WTC11 (cell line): ENCODE results near the gene ADH5. TPM values are rescaled to one million over a fixed set of nuclear protein-coding genes. Genes with fewer than 3 reads are reported as not detected.
"Not testable (repeated sequence)": the region's sequence is repeated elsewhere in the genome, so short reads cannot be mapped to it uniquely, and the experiment has no call there.

Experiments used
- ATAC-seq: fragments of 200-7000 bp; cut with Tn5 transposase; 2 replicates; pipeline ENCODE4 v1.10.0; 2021; ENCODE audit warnings: mild to moderate bottlenecking, moderate library complexity
- CTCF ChIA-PET: fragments of 300-600 bp; sonication (Branson Sonifier 250); formaldehyde crosslinking; loops from one replicate; lab custom pipeline; 2021; ENCODE audit warnings: antibody characterized with exemption; lab: Charles Lee
- POLR2A ChIA-PET: fragments of 350-600 bp; sonication (Branson Sonifier 250); formaldehyde crosslinking; loops from one replicate; lab custom pipeline; 2021; ENCODE audit warnings: antibody characterized with exemption; lab: Charles Lee
- DNase-seq: peaks from one replicate; pipeline ENCODE4 v3.0.0; 2021; ENCODE audit warnings: low spot score
- H3K27ac Mint-ChIP-seq: 2 replicates; pipeline ENCODE4 v1.8.0; 2021; ENCODE audit warnings: mixed read lengths
- H3K27me3 Mint-ChIP-seq: 2 replicates; pipeline ENCODE4 v1.8.0; 2021; ENCODE audit warnings: low read depth, mild to moderate bottlenecking, moderate library complexity, mixed read lengths
- H3K36me3 Mint-ChIP-seq: 2 replicates; pipeline ENCODE4 v1.8.0; 2021; ENCODE audit warnings: mixed read lengths
- H3K4me1 Mint-ChIP-seq: 2 replicates; pipeline ENCODE4 v1.8.0; 2022; ENCODE audit warnings: mixed read lengths
- H3K4me3 Mint-ChIP-seq: 2 replicates; pipeline ENCODE4 v1.8.0; 2021; ENCODE audit warnings: mild to moderate bottlenecking, moderate library complexity, mixed read lengths
- H3K9me3 Mint-ChIP-seq: 2 replicates; pipeline ENCODE4 v1.8.0; 2021; ENCODE audit warnings: mixed read lengths
- AFF4 ChIP-seq: sonication (generic); formaldehyde crosslinking; IDR thresholded peaks from 2 replicates; pipeline ENCODE4 v1.8.1; 2023; ENCODE audit warnings: mild to moderate bottlenecking, missing genetic modification reagents, borderline replicate concordance
- ATF2 ChIP-seq: sonication (generic); formaldehyde crosslinking; IDR thresholded peaks from 2 replicates; pipeline ENCODE4 v1.8.1; 2022; ENCODE audit warnings: low read depth, missing genetic modification reagents, borderline replicate concordance
- ATF6 ChIP-seq: sonication (generic); formaldehyde crosslinking; IDR thresholded peaks from 2 replicates; pipeline ENCODE4 v1.8.1; 2023; ENCODE audit warnings: mild to moderate bottlenecking, missing genetic modification reagents
- CTCF ChIP-seq: fragments of 200-600 bp; IDR thresholded peaks from 2 replicates; pipeline ENCODE4 v1.8.0; 2022; ENCODE audit warnings: antibody characterized with exemption
- E2F5 ChIP-seq: sonication (generic); formaldehyde crosslinking; IDR thresholded peaks from 2 replicates; pipeline ENCODE4 v1.8.1; 2022; ENCODE audit warnings: mild to moderate bottlenecking, moderate library complexity, missing genetic modification reagents
- ELF4 ChIP-seq: sonication (generic); formaldehyde crosslinking; IDR thresholded peaks from 2 replicates; pipeline ENCODE4 v1.8.1; 2022; ENCODE audit warnings: low read depth, mild to moderate bottlenecking, moderate library complexity, missing genetic modification reagents
- ERG ChIP-seq: fragments of 250-450 bp; sonication (Bioruptor Pico); IDR thresholded peaks from 2 replicates; pipeline ENCODE4 v1.8.0; 2021; ENCODE audit warnings: mild to moderate bottlenecking
- FOXK1 ChIP-seq: sonication (generic); formaldehyde crosslinking; IDR thresholded peaks from 2 replicates; pipeline ENCODE4 v1.8.0; 2022; ENCODE audit warnings: mild to moderate bottlenecking, moderate library complexity, missing genetic modification reagents
- GTF2I ChIP-seq: fragments of 250-450 bp; sonication (Bioruptor Pico); conservative IDR thresholded peaks from 2 replicates; pipeline ENCODE4 v1.4.0; 2021; ENCODE audit warnings: mild to moderate bottlenecking
- HMGA2 ChIP-seq: fragments of 250-450 bp; sonication (Bioruptor Pico); IDR thresholded peaks from 2 replicates; pipeline ENCODE4 v1.4.0; 2021; ENCODE audit warnings: mild to moderate bottlenecking, moderate library complexity
- IRF1 ChIP-seq: sonication (generic); formaldehyde crosslinking; IDR thresholded peaks from 2 replicates; pipeline ENCODE4 v1.8.0; 2023; ENCODE audit warnings: missing genetic modification reagents
- IRF2 ChIP-seq: sonication (generic); formaldehyde crosslinking; IDR thresholded peaks from 2 replicates; pipeline ENCODE4 v1.8.0; 2022; ENCODE audit warnings: low read depth, missing genetic modification reagents, borderline replicate concordance
- KAT7 ChIP-seq: sonication (generic); formaldehyde crosslinking; IDR thresholded peaks from 2 replicates; pipeline ENCODE4 v1.8.1; 2023; ENCODE audit warnings: missing genetic modification reagents, mild to moderate bottlenecking, borderline replicate concordance
- MLX ChIP-seq: sonication (generic); formaldehyde crosslinking; IDR thresholded peaks from 2 replicates; pipeline ENCODE4 v1.8.1; 2023; ENCODE audit warnings: mild to moderate bottlenecking, missing genetic modification reagents, moderate library complexity
- RELA ChIP-seq: sonication (generic); formaldehyde crosslinking; IDR thresholded peaks from 2 replicates; pipeline ENCODE4 v1.8.1; 2022; ENCODE audit warnings: missing genetic modification reagents, mild to moderate bottlenecking, borderline replicate concordance
- SP1 ChIP-seq: sonication (generic); formaldehyde crosslinking; conservative IDR thresholded peaks from 2 replicates; pipeline ENCODE4 v1.8.1; 2022; ENCODE audit warnings: missing genetic modification reagents
- ZNF416 ChIP-seq: fragments of 250-450 bp; sonication (Bioruptor Pico); IDR thresholded peaks from 2 replicates; pipeline ENCODE4 v1.9.0; 2021; ENCODE audit warnings: mild to moderate bottlenecking, inconsistent platforms
- total RNA-seq: library from RNA; stranded (reverse); gene quantifications from 3 replicates; pipeline ENCODE4 v1.2.3, GENCODE V29; 2021

The ADH5 gene
- total RNA-seq, 1 experiment from 2014 or later, result 244 TPM

GRCh38 chr4:99065521-99065920, 23.1 kb downstream of the ADH5 start:
- H3K36me3 Mint-ChIP-seq, result peaks cover 37% of the 10 kb centered on the region
- H3K4me3 Mint-ChIP-seq, H3K27me3 Mint-ChIP-seq, DNase-seq, ATAC-seq: not testable (repeated sequence)
- TF ChIP-seq GTF2I (CRISPR knock-in tag), result 0 out of 2 replicates have a peak, but pooled peaks have one; percentile 9
- TF ChIP-seq, all 79 proteins: peak for 1; not testable (repeated sequence) for 78
- CTCF ChIA-PET, POLR2A ChIA-PET, H3K4me1 Mint-ChIP-seq, H3K9me3 Mint-ChIP-seq, H3K27ac Mint-ChIP-seq: not testable (repeated sequence)

- H3K36me3 Mint-ChIP-seq, result peaks cover 63% of the 10 kb centered on the region
- peaks cover 5% of the 10 kb centered on the region for H3K9me3 Mint-ChIP-seq
- POLR2A ChIA-PET, result no interaction called here
- DNase-seq, result no peak
- H3K27me3 Mint-ChIP-seq, result no peaks in the 10 kb centered on the region
- no peak overlapping the region for H3K27ac Mint-ChIP-seq
- no peak overlapping the region for H3K4me3 Mint-ChIP-seq
- no peak for ATAC-seq
- CTCF ChIA-PET, result no interaction called here
- 0 out of 2 replicates have a peak, but pooled peaks cover 4% of the 10 kb centered on the region for H3K4me1 Mint-ChIP-seq
- TF ChIP-seq MLX (CRISPR knock-in tag) (no peak), IRF1 (CRISPR knock-in tag) (no peak), CTCF (no peak), ZNF416 (CRISPR knock-in tag) (no peak), ATF6 (CRISPR knock-in tag) (no peak), HMGA2 (CRISPR knock-in tag) (no peak), IRF2 (CRISPR knock-in tag) (no peak)
- TF ChIP-seq, all 79 proteins: peak for 0
Observed at GRCh38 chr4:99062120-99062519, 26.5 kb downstream of the ADH5 start.

- ChIA-PET POLR2A (interaction anchor here (1.1 kb wide), 1 partner anchor 66 kb away, joined by 3 read pairs; no protein-coding TSS in a partner anchor), CTCF (no interaction called here)
- peak overlapping the region; percentile 6; the same call in 1 of the 2 replicates for H3K27ac Mint-ChIP-seq
- H3K27me3 Mint-ChIP-seq, result no peaks in the 10 kb centered on the region
- ATAC-seq (no peak), DNase-seq (no peak)
- peaks cover 5% of the 10 kb centered on the region for H3K9me3 Mint-ChIP-seq
- no peak overlapping the region for H3K4me3 Mint-ChIP-seq
- peaks cover 66% of the 10 kb centered on the region for H3K36me3 Mint-ChIP-seq
- peaks cover 5% of the 10 kb centered on the region; the same call in 1 of the 2 replicates for H3K4me1 Mint-ChIP-seq
- TF ChIP-seq ZNF416 (CRISPR knock-in tag), result no peak
- TF ChIP-seq E2F5 (CRISPR knock-in tag), result no peak
- TF ChIP-seq AFF4 (CRISPR knock-in tag), result no peak
- TF ChIP-seq KAT7, result no peak
- no peak for TF ChIP-seq FOXK1 (CRISPR knock-in tag)
- no peak for TF ChIP-seq ATF2 (CRISPR knock-in tag)
- no peak for TF ChIP-seq SP1 (CRISPR knock-in tag)
- TF ChIP-seq ELF4 (CRISPR knock-in tag), result no peak
- no peak for TF ChIP-seq ERG (CRISPR knock-in tag)
- no peak for TF ChIP-seq RELA (CRISPR knock-in tag)
Observed at GRCh38 chr4:99061048-99061700, 27.4 kb downstream of the ADH5 start.
